ENCODE measurements around the gene SPRR2A. TPM values are rescaled to one million over a fixed set of nuclear protein-coding genes. Genes with fewer than 3 reads are reported as not detected.

Gene SPRR2A
- total and polyA plus RNA-seq, 11 donors: 0.32 TPM; not detected in 10

DNA sequence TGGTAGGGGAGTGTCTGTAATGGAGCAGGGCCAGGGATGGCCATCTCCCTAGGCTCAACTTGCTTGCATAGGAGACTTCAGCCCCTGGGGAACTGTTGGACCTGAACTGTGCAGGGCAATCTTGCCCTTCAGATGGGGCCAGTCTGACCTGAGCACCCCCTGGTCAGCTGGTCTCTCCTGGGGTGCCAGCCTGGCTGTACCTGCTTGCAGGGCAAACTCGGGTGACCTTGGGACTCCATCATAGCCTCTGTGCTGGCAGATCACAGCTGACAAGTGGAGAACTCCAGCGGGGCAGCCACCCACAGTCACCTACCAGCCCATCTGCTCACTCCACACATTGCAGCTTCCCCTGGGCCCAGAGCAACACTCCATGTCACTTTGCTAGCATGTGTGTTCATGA is 8.1 kb downstream of the SPRR2A start:
- 65 to 83% (median 75%) methylated on average over 1 to 2 of the region's 2 CpGs for WGBS, 4 donors
- intact Hi-C loops (cut with DNase I): no loop called here
- DNase-seq: peak in 1 of 5 donors; percentile 42
- Histone ChIP-seq H3K27me3 (peaks cover 0 to 4% (median 0%) of the 10 kb centered on the region in 9 donors), H3K27ac (no peak overlapping the region), H3K4me3 (no peak overlapping the region), H3K36me3 (no peaks in the 10 kb centered on the region), H3K9me3 (peaks cover 0 to 11% (median 1%) of the 10 kb centered on the region in 12 donors), H3K4me1 (no peaks in the 10 kb centered on the region)
- TF ChIP-seq POLR2A (IDR thresholded peaks at IDR 0.05): no peak
- TF ChIP-seq, protein P1, sequence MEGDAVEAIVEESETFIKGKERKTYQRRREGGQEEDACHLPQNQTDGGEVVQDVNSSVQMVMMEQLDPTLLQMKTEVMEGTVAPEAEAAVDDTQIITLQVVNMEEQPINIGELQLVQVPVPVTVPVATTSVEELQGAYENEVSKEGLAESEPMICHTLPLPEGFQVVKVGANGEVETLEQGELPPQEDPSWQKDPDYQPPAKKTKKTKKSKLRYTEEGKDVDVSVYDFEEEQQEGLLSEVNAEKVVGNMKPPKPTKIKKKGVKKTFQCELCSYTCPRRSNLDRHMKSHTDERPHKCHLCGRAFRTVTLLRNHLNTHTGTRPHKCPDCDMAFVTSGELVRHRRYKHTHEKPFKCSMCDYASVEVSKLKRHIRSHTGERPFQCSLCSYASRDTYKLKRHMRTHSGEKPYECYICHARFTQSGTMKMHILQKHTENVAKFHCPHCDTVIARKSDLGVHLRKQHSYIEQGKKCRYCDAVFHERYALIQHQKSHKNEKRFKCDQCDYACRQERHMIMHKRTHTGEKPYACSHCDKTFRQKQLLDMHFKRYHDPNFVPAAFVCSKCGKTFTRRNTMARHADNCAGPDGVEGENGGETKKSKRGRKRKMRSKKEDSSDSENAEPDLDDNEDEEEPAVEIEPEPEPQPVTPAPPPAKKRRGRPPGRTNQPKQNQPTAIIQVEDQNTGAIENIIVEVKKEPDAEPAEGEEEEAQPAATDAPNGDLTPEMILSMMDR (IDR thresholded peaks at IDR 0.05): no peak
- ATAC-seq: no peak

DNA sequence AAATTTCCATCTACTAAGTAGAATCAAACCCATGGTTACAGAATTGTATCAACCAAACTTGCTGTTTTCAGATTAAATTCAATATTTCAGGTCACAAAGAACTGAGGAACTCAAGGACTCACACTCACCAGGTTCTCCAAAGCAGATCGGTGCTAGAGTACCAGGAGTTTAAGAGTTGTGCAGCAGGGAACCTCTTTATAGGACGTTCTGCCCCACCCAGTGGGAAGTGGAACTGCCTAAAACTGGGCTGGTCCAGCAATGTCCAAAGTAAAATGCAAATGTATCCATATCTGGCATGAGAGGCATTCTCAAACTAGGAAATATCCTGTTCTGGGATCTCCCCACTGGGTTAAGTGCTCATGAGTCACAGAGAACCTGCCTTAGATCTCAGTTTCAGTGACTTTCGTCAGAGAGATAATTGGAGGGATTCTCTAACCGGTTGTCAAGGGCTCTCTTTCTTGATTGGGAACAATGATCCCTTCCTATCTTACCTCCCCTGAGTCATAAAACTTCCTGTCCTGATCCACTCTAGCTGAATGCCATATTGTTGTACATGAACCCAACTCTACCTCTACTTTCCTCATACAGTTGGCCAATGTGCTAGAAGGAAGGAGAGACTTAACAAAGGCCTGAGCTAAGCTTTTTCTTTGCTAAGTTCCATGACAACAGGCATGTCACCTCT is 16.2 kb downstream of the SPRR2A start, which contains the start of gene SPRR2D:
SPRR2D (minus strand) TSS at position 171 of the 682 bp plus-strand sequence. CDS start 774 bp downstream, outside the sequence.
- no peak for DNase-seq
- intact Hi-C loops (cut with DNase I): no loop called here
- Histone ChIP-seq H3K4me3 (no peak within 1 kb of the TSS), H3K36me3 (no peaks in the 10 kb centered on the region), H3K4me1 (no peaks in the 10 kb centered on the region), H3K27me3 (no peaks in the 10 kb centered on the region), H3K27ac (no peak within 1 kb of the TSS), H3K9me3 (no peaks in the 10 kb centered on the region)
- 50 to 65% (median 57%) methylated on average over 4 of the region's 4 CpGs for WGBS, 4 donors
- ATAC-seq: no peak
- TF ChIP-seq, protein P1 (IDR thresholded peaks at IDR 0.05): no peak
- TF ChIP-seq POLR2A (IDR thresholded peaks at IDR 0.05): no peak

DNA sequence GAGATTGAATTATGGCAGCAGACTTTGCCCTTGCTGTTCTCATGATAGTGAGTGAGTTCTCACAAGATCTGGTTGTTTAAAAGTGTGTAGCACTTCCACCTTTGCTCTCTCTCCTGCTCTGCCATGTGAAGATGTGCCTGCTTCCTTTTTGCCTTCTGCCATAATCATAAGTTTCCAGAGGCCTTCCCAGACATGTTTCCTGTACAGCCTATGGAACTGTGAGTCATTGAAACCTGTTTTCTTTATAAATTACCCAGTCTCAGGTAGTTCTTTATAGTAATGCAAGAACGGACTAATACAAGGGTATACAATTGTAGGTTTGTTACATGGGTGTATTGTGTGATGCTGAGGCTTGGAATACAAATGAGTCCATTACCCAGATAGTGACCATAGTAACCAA is 22.1 kb downstream of the SPRR2A start:
- Histone ChIP-seq H3K9me3 (no peaks in the 10 kb centered on the region), H3K36me3 (no peaks in the 10 kb centered on the region), H3K27ac (no peak overlapping the region), H3K4me1 (no peaks in the 10 kb centered on the region), H3K4me3 (no peak overlapping the region), H3K27me3 (no peaks in the 10 kb centered on the region)
- ATAC-seq: no peak
- DNase-seq: no peak
- intact Hi-C loops (cut with DNase I): no loop called here
- 61 to 84% (median 82%) methylated on average over 1 of the region's 1 CpG for WGBS, 4 donors
- no peak for TF ChIP-seq POLR2A (IDR thresholded peaks at IDR 0.05)
- TF ChIP-seq, protein P1 (IDR thresholded peaks at IDR 0.05): no peak

DNA sequence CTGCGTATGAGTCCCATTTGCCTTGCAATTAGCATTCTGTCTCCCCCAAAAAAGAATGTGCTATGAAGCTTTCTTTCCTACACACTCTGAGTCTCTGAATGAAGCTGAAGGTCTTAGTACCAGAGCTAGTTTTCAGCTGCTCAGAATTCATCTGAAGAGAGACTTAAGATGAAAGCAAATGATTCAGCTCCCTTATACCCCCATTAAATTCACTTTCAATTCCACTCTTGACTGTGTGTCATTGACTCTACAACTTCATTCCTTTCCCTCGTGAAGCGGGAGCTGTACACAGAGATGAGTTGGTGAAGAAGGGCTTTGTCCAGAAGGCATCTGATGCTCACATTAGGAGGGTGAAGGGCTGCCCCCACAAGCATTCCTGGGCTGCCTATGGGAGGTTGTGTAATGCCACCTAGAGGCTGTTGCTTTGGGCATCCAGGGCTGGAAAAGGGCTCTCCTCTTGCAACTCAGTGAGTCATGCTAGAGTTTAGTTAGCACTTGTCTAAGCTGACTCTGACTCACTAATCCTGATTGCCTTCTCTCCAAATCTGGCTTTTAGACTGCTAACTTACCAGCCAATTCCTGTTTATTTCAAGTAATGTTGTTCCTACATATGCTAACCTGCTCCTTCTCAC is 24.5 kb downstream of the SPRR2A start:
- ATAC-seq (no peak), DNase-seq (no peak)
- TF ChIP-seq, protein P1 (IDR thresholded peaks at IDR 0.05): no peak
- no peak for TF ChIP-seq POLR2A (IDR thresholded peaks at IDR 0.05)
- 28 to 55% (median 47%) methylated on average over 3 of the region's 3 CpGs for WGBS, 4 donors
- Histone ChIP-seq H3K27ac (no peak overlapping the region), H3K27me3 (no peaks in the 10 kb centered on the region), H3K9me3 (no peaks in the 10 kb centered on the region), H3K4me3 (no peak overlapping the region), H3K36me3 (no peaks in the 10 kb centered on the region), H3K4me1 (no peaks in the 10 kb centered on the region)
- intact Hi-C loops (cut with DNase I): no loop called here
